HG03378 (cell line): ENCODE measurements around the gene SHISA9.

ENCODE experiments used
- ATAC-seq: cut with Tn5 transposase; IDR thresholded peaks from one replicate; pipeline ENCODE4 v1.9.1; 2021; ENCODE audit warnings: mild to moderate bottlenecking, moderate library complexity; ENCODE audit not compliant: unreplicated experiment

The SHISA9 gene

GRCh38 chr16:13157082-13157481 lies 255.7 kb downstream of the SHISA9 start:
- ATAC-seq = no peak

GRCh38 chr16:13158427-13158826 lies 257.0 kb downstream of the SHISA9 start:
- ATAC-seq = no peak

- no peak for ATAC-seq
Observed at GRCh38 chr16:13165024-13165423, 263.6 kb downstream of the SHISA9 start.

GRCh38 chr16:13168091-13168572 lies 266.7 kb downstream of the SHISA9 start:
- no peak for ATAC-seq

- no peak for ATAC-seq
Observed at GRCh38 chr16:13171313-13171712, 269.9 kb downstream of the SHISA9 start.

- ATAC-seq = no peak
Observed at GRCh38 chr16:13176711-13177110, 275.3 kb downstream of the SHISA9 start.

GRCh38 chr16:13178318-13178717 lies 276.9 kb downstream of the SHISA9 start:
- ATAC-seq = no peak

GRCh38 chr16:13181432-13181831 lies 280.0 kb downstream of the SHISA9 start:
- ATAC-seq = no peak

GRCh38 chr16:13186813-13187212 lies 285.4 kb downstream of the SHISA9 start:
- no peak for ATAC-seq

GRCh38 chr16:13189250-13189649 lies 287.9 kb downstream of the SHISA9 start:
- ATAC-seq = no peak

- no peak for ATAC-seq
Observed at GRCh38 chr16:13193721-13194120, 292.3 kb downstream of the SHISA9 start.

- no peak for ATAC-seq
Observed at GRCh38 chr16:13194766-13195165, 293.4 kb downstream of the SHISA9 start.

- ATAC-seq = no peak
Observed at GRCh38 chr16:13203725-13204124, 302.3 kb downstream of the SHISA9 start.

GRCh38 chr16:13205352-13205751 lies 304.0 kb downstream of the SHISA9 start:
- no peak for ATAC-seq

GRCh38 chr16:13206606-13207005 lies 305.2 kb downstream of the SHISA9 start:
- ATAC-seq = no peak

- ATAC-seq = no peak
Observed at GRCh38 chr16:13207151-13207550, 305.8 kb downstream of the SHISA9 start.

GRCh38 chr16:13223666-13224065 lies 322.3 kb downstream of the SHISA9 start:
- ATAC-seq = no peak

- ATAC-seq = no peak
Observed at GRCh38 chr16:13229039-13229438, 327.6 kb downstream of the SHISA9 start.

- ATAC-seq = no peak
Observed at GRCh38 chr16:13231365-13231764, 330.0 kb downstream of the SHISA9 start.

- ATAC-seq = no peak
Observed at GRCh38 chr16:13234999-13235398, 333.6 kb downstream of the SHISA9 start.

- ATAC-seq = no peak
Observed at GRCh38 chr16:13236308-13236707, 334.9 kb downstream of the SHISA9 start.

GRCh38 chr16:13238182-13238581 lies 336.8 kb downstream of the SHISA9 start:
- ATAC-seq = no peak

GRCh38 chr16:13242201-13242600 lies 340.8 kb downstream of the SHISA9 start:
- no peak for ATAC-seq

- no peak for ATAC-seq
Observed at GRCh38 chr16:13244770-13245169, 343.4 kb downstream of the SHISA9 start.
